NCI-H526 treated with DMSO at 0.1 percent for 48 hours (cell line): ENCODE data around the gene LOX.

Experiments used
- DNase-seq: peaks from one replicate; lab custom pipeline; 2025; lab: John Stamatoyannopoulos, UW

The LOX gene

GRCh38 chr5:122053181-122054109 is 24.6 kb downstream of the LOX start:
- DNase-seq: no peak

DNA sequence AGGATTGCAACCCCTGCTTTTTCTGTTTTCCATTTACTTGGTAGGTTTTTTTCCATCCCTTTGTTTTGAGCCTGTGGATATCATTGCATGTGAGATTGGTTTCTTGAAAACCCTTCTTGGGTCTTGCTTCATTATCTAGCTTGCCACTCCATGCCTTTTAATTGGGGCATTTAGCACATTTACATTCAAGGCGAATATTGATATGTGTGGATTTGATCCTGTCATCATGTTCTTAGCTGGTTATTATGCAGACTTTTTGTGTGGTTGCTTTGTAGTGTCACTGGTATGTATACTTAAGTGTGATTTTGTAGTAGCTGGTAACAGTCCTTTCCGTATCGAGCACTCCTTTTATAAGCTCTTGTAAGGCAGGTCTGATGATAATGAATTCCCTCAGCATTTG is 26.5 kb downstream of the LOX start:
- no peak for DNase-seq

- no peak for DNase-seq
Observed at GRCh38 chr5:122050959-122051358, 27.1 kb downstream of the LOX start.

GRCh38 chr5:122040636-122041302 is 37.3 kb downstream of the LOX start:
- no peak for DNase-seq

- no peak for DNase-seq
Observed at GRCh38 chr5:122036326-122036725, 41.7 kb downstream of the LOX start.

DNA sequence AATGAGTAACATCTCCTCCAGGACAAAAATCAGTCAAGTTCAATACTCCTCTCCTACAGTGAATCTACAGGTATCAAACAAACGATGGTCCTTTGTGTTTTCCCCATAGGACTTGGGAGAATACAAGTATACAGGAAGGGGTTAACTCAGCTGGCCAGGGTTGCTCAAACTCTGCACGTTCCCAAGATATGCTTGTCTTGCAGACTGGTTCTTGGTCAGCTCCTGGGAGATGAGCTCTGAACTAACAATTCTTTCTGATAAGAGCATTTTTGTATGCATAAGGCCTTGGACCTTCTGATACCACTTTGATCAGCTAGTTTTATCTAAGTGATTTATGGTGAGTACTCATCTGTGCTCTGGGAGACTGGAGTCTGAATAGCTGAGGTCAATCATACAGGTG is 42.1 kb downstream of the LOX start:
- no peak for DNase-seq

DNA sequence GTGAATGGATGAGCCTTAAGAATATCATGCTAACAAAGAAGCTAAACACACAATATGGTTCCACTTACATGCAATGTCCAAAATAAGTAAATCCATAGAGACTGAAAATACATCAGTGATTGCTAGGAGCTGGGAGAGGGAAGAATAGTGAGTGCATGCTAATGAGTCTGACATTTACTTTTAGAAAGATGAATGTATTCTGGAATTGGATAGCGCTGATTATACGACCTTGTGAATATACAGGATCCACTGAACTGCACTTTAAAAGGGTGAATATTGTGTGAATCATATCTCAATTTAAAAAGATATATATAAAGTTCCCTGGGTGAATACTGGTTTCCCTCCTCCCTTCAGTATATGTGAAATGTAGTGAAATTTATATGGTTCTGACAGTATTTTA is 46.2 kb downstream of the LOX start:
- DNase-seq: no peak

DNA sequence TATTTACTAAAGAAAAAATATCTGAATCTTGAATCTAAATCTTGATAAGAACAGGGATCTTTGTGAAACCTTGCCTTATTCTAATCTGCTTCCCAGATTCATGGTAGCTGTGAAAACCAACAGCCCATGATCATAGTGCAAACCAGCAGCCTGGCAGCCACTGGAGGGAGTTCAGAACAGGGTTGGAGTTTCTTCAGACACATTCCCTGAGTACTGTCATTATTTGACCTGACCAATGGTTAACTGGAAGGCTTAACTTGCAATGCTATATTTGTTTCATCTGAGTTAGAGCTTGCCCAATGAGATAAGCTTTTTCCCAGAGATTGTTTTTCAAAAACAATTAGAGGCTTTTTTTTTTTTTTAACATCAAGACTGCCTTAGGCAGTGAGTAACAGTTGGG is 47.8 kb downstream of the LOX start:
- no peak for DNase-seq

GRCh38 chr5:122029818-122030217 is 48.2 kb downstream of the LOX start:
- no peak for DNase-seq

- DNase-seq: no peak
Observed at GRCh38 chr5:122022966-122023365, 55.1 kb downstream of the LOX start.

- no peak for DNase-seq
Observed at GRCh38 chr5:122019919-122020590, 58.0 kb downstream of the LOX start.

GRCh38 chr5:122015471-122015870 is 62.6 kb downstream of the LOX start:
- DNase-seq: no peak

- DNase-seq: no peak
Observed at GRCh38 chr5:122014236-122014935, 63.7 kb downstream of the LOX start.
